Erythroblast (primary cell): ENCODE data around the gene PUM1.

Source experiments
- DNase-seq, 2 experiments: peaks; one replicate each; lab custom pipeline; 2025; lab: John Stamatoyannopoulos, UW
- GATA1 ChIP-seq: IDR thresholded peaks from 2 replicates; pipeline ENCODE4 v1.6.1; 2011; ENCODE audit warnings: low read depth, mild to moderate bottlenecking, control low read depth, low read length, moderate library complexity
- POLR2A ChIP-seq: IDR thresholded peaks from 2 replicates; pipeline ENCODE4 v1.6.1; 2011; ENCODE audit warnings: mild to moderate bottlenecking, low read length

PUM1 gene

GRCh38 chr1:30919025-30919881, 146.3 kb downstream of the PUM1 start:
- no peak for TF ChIP-seq POLR2A
- TF ChIP-seq GATA1: no peak
- DNase-seq: peak; percentile 92 to 94

- no peak for DNase-seq
- TF ChIP-seq POLR2A (no peak), GATA1 (no peak)
Observed at GRCh38 chr1:30916296-30916695, 149.2 kb downstream of the PUM1 start.

- DNase-seq: no peak
- TF ChIP-seq POLR2A: no peak
- TF ChIP-seq GATA1: no peak
Observed at GRCh38 chr1:30915491-30916230, 149.9 kb downstream of the PUM1 start.

- no peak for DNase-seq
- TF ChIP-seq GATA1 (no peak), POLR2A (no peak)
Observed at GRCh38 chr1:30914931-30915330, 150.6 kb downstream of the PUM1 start.

- TF ChIP-seq GATA1 (no peak), POLR2A (no peak)
- DNase-seq: no peak
Observed at GRCh38 chr1:30914587-30914922, 151.0 kb downstream of the PUM1 start.

- TF ChIP-seq POLR2A (no peak), GATA1 (no peak)
- DNase-seq: no peak
Observed at GRCh38 chr1:30912913-30913652, 152.4 kb downstream of the PUM1 start.

GRCh38 chr1:30912224-30912623, 153.3 kb downstream of the PUM1 start:
- TF ChIP-seq GATA1 (no peak), POLR2A (no peak)
- DNase-seq: no peak

GRCh38 chr1:30911059-30911954, 154.2 kb downstream of the PUM1 start:
- DNase-seq: peak; percentile 77 to 89
- TF ChIP-seq POLR2A (no peak), GATA1 (no peak)

GRCh38 chr1:30909365-30910068, 156.0 kb downstream of the PUM1 start:
- DNase-seq: peak; percentile 34 to 37
- no peak for TF ChIP-seq GATA1

- DNase-seq: peak; percentile 63 to 73
- no peak for TF ChIP-seq POLR2A
Observed at GRCh38 chr1:30908696-30909364, 156.7 kb downstream of the PUM1 start, which contains the start of gene SDC3. SDC3 (minus strand) TSS chr1:30908758; CDS start chr1:30908586, 172 bp downstream.

- TF ChIP-seq POLR2A (no peak), GATA1 (no peak)
- DNase-seq: no peak
Observed at GRCh38 chr1:30908316-30908695, 157.2 kb downstream of the PUM1 start.

- DNase-seq: peak in 1 of 2 experiments; percentile 32
- TF ChIP-seq GATA1 (no peak), POLR2A (no peak)
Observed at GRCh38 chr1:30907481-30908315, 157.8 kb downstream of the PUM1 start.
